DND-41 (cell line): ENCODE measurements around the gene RABL6.
A peak's percentile ranks its signal among the peaks of the same experiment; 100 is the strongest.

ENCODE experiments used
- ATAC-seq: fragments of 200-7000 bp; cut with Tn5 transposase; 3 replicates; pipeline ENCODE4 v1.9.1; 2021; ENCODE audit warnings: low read depth; ENCODE audit not compliant: insufficient read depth
- DNase-seq: peaks from one replicate; pipeline ENCODE4 v3.0.0-alpha.2; 2020
- H2AFZ ChIP-seq: 2 replicates; pipeline ENCODE4 v1.6.0; 2012; ENCODE audit warnings: low read depth, low read length
- H3K27ac ChIP-seq: 2 replicates; pipeline ENCODE4 v1.5.1; 2012; ENCODE audit warnings: low read length, inconsistent platforms
- H3K27me3 ChIP-seq: fragments of 200-600 bp; sonication (generic); 2 replicates; pipeline ENCODE4 v1.6.0; 2012; ENCODE audit warnings: low read length, mild to moderate bottlenecking, inconsistent platforms; ENCODE audit not compliant: insufficient read depth, poor library complexity
- H3K36me3 ChIP-seq: 2 replicates; pipeline ENCODE4 v1.5.1; 2012; ENCODE audit warnings: low read length, inconsistent platforms; ENCODE audit not compliant: insufficient read depth
- H3K4me1 ChIP-seq: 2 replicates; pipeline ENCODE4 v1.5.1; 2012; ENCODE audit warnings: mild to moderate bottlenecking, low read length; ENCODE audit not compliant: insufficient read depth
- H3K4me2 ChIP-seq: 2 replicates; pipeline ENCODE4 v1.6.0; 2012; ENCODE audit warnings: mild to moderate bottlenecking, moderate library complexity, low read length, inconsistent platforms; ENCODE audit not compliant: insufficient read depth
- H3K4me3 ChIP-seq, 2 experiments: fragments of 200-600 bp in 1 of 2; shearing (Covaris generic) in 1 of 2; 2 replicates each; pipeline ENCODE4 v1.5.1; 2012 to 2016; ENCODE audit warnings: inconsistent platforms in 2 of 2, low read length in 2 of 2, mild to moderate bottlenecking in 2 of 2, low read depth in 1 of 2, moderate library complexity in 1 of 2
- H3K79me2 ChIP-seq: 2 replicates; pipeline ENCODE4 v1.6.0; 2012; ENCODE audit warnings: low read length, inconsistent platforms; ENCODE audit not compliant: insufficient read depth
- H3K9ac ChIP-seq: 2 replicates; pipeline ENCODE4 v1.6.0; 2012; ENCODE audit warnings: low read depth, mild to moderate bottlenecking, inconsistent platforms, low read length, moderate library complexity
- H3K9me3 ChIP-seq: 2 replicates; pipeline ENCODE4 v1.5.1; 2012; ENCODE audit warnings: low read length, moderate library complexity, mild to moderate bottlenecking, inconsistent platforms; ENCODE audit not compliant: insufficient read depth, severe bottlenecking
- H4K20me1 ChIP-seq: 2 replicates; pipeline ENCODE4 v1.6.0; 2012; ENCODE audit warnings: low read length; ENCODE audit not compliant: insufficient read depth
- CTCF ChIP-seq: IDR thresholded peaks from 2 replicates; pipeline ENCODE4 v1.5.1; 2012; ENCODE audit warnings: borderline replicate concordance, low read length, moderate library complexity, mild to moderate bottlenecking; ENCODE audit not compliant: poor library complexity, severe bottlenecking; ENCODE audit errors: extremely low read depth
- EZH2 ChIP-seq: IDR thresholded peaks from 3 replicates; pipeline ENCODE4 v1.6.1; 2012; ENCODE audit warnings: borderline replicate concordance, low read depth, mild to moderate bottlenecking, moderate library complexity, low read length, inconsistent platforms; ENCODE audit not compliant: severe bottlenecking

RABL6 gene

GRCh38 chr9:136771907-136772415 lies 35.8 kb upstream of the RABL6 start:
- no peak overlapping the region for H2AFZ ChIP-seq
- no peak for DNase-seq
- peaks cover 8% of the 10 kb centered on the region for H3K9me3 ChIP-seq
- H3K27me3 ChIP-seq: no peaks in the 10 kb centered on the region
- no peak overlapping the region for H3K27ac ChIP-seq
- H3K4me3 ChIP-seq: no peak overlapping the region
- H3K36me3 ChIP-seq: no peaks in the 10 kb centered on the region
- no peaks in the 10 kb centered on the region for H3K4me1 ChIP-seq
- no peak overlapping the region for H3K4me2 ChIP-seq
- no peaks in the 10 kb centered on the region for H3K79me2 ChIP-seq
- no peaks in the 10 kb centered on the region for H4K20me1 ChIP-seq
- no peak for TF ChIP-seq CTCF
- no peak for TF ChIP-seq EZH2
- no peak for ATAC-seq
- no peak overlapping the region for H3K9ac ChIP-seq

DNA sequence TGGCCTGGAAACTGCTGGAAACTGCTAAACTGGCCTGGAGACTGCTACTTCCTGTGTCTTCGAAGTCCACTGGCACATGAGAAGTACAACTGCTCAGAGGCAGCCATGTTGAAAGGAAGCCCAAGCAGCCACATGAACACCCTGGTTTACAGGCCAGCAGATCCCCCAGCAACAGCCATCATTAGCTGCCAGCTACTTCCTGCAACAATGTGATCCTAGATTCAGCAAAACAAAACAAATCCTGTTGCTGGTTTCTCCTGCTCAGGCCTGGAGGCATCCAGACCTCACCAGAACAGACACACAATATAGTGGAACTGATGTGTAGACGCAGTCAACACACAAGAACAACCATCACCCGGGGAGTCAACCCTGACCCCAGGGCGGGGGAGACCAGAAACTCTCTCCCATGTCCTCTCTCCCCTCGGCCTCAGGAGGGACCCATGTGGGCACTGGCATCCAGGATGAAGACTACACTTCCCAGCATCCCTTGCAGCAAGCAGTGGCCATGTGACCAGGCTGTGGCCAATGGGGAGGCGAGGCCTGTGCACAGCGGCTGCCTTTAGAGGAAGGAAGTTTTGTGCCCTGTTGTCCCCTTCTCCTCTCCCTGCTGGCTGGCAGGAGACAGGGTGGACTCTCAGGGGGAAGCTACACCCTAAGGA lies 34.2 kb upstream of the RABL6 start:
- Histone ChIP-seq H3K79me2 (no peaks in the 10 kb centered on the region), H4K20me1 (no peaks in the 10 kb centered on the region), H3K4me2 (no peak overlapping the region), H3K27ac (no peak overlapping the region), H3K9me3 (peaks cover 8% of the 10 kb centered on the region), H3K36me3 (no peaks in the 10 kb centered on the region), H3K4me3 (no peak overlapping the region), H3K9ac (no peak overlapping the region), H3K27me3 (peaks cover 3% of the 10 kb centered on the region), H2AFZ (peak overlapping the region; percentile 47; the same call in 1 of the 2 replicates), H3K4me1 (no peaks in the 10 kb centered on the region)
- TF ChIP-seq CTCF (no peak), EZH2 (no peak)
- DNase-seq (peak; percentile 43), ATAC-seq (peak; percentile 74)

DNA sequence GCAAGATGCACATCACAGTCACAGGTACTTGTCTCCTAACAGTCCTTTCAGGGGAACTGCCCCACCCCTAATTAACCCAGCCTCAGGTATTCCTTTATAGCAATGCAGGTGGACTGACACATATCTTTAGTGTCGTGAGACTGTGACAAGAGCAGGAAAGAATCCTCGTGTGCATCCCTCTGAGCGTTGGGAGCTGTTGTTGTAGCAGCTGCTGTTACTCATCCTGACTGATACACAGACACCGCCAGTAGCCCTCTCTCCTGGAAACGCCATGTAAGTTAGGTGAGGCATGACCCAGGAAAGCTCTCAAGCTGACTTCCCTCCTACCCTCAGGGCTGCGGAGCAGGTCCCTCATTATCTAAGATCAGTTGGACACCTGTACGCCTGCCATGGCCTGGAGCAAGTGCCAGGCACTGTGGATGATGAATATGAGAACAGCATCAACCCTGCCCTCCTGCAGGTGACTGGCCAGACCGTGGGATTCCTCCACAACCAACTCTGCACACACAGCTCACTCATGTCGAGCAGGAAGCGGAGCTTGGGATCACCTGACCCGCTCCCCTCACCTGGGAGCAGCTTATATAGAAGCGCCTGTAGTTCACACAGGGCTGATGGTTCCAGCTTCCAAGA lies 33.2 kb upstream of the RABL6 start:
- DNase-seq (no peak), ATAC-seq (no peak)
- Histone ChIP-seq H3K79me2 (no peaks in the 10 kb centered on the region), H3K27ac (no peak overlapping the region), H3K27me3 (peaks cover 7% of the 10 kb centered on the region), H3K9ac (no peak overlapping the region), H3K9me3 (peaks cover 8% of the 10 kb centered on the region), H3K4me3 (no peak overlapping the region), H4K20me1 (no peaks in the 10 kb centered on the region), H2AFZ (no peak overlapping the region), H3K36me3 (no peaks in the 10 kb centered on the region), H3K4me1 (no peaks in the 10 kb centered on the region), H3K4me2 (no peak overlapping the region)
- TF ChIP-seq EZH2 (no peak), CTCF (no peak)
